Stimulated activated CD4-positive, alpha-beta T cell treated with anti-CD3 and anti-CD28 coated beads, Interleukin-15, amount 100 ng/mL, for 1 hour (primary cell): ENCODE data around the gene TTC16.
"Not testable (repeated sequence)": the region's sequence is repeated elsewhere in the genome, so short reads cannot be mapped to it uniquely, and the experiment has no call there.

Experiments used
- DNase-seq, 2 donors: peaks; one replicate each; pipeline ENCODE4 v3.0.0-alpha.2; 2020; ENCODE audit warnings: low read depth in 1 of 2, low spot score in 1 of 2

Gene TTC16

DNA sequence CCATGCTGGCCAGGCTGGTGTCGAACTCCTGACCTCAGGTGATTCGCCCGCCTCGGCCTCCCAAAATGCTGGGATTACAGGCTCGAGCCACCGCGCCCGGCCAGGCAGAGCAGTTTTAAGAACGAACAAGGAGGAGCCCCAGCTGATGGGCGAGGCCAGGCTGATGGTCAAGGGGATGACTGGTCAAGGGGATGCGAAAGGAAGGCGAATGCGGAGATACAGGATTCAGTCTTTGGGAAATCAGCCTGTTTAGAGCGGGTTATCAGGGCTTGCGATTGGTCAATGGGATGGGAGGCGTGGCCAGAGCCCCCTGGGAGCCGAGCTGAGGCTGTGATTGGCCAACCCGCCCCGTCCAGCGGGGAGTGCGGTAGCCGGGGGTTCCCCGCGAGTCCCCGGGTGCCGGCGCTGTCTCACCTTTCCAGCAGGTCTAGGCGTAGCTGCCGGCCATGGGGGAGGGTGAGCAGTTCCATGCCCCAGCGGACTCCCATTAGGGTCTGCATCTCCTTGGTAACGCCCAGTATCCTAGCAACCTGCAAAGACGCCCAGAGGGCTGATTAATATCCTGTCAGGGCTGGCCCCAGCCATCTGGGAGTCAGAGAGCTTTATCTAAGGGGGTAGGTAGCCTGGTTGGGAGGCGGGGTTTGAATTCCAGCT, 26.7 kb downstream of the TTC16 start:
- DNase-seq: no peak

DNA sequence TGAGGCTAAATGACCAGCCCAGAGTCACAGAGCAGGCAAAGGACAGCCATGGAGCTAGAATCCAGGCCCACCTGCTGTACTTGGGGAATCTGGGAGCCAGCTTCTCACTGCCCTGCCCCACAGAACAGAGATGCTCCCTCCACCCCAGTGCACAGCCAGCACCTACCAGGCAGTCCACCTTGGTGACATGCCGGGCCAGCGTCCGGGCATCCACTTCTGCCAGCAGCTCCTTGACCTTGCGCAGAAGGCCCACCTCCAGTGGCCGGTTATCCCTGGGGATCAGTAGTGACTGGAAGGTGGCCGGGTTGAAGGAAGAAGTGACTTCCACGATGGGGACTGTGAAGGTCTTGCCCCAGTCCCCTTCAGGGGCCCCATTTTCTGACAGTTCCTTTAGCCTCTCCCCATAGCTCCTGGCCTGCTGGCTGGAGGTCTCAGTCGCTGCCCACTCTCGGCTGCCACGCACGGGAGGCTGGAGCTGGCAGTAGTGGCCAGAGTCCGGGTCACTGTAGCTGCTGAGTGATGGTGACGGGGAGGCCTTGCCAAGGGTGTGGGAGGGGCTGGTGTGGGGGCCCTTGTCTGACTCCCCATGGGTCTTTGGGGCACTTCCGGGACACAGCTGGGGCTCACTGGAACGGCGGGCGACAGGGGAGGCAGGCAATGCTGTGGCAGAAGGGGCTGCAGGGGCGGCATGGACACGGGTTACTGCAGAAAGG, 28.7 kb downstream of the TTC16 start:
- no peak for DNase-seq

DNA sequence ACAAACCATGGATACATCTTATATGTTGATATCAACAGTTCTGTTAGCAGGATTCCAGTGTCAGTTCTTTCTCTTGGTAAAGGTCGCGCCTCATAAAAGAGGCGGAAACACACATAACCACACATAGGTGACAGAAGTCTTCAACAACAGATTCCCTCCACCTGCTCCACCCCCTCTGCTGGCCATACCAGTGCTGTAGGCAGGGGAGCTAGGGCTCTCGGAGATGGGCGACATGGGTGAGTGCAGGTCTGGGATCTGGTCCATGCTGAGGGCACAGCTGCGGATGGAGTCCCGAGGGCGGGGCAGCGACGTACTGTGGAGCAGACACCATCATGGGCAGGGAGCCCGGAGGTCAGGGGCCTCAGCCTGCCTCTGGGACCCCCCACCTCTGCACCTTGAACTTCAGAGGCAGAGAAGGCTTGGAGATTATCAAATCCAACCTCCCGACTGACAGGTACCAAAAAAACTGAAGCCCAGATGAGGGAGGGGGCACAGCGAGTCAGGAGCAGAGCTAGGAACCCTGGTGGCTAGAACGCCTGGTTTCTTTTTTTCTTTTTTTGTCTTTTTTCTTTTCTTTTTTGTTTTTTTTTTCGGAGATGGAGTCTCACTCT, 31.2 kb downstream of the TTC16 start:
- DNase-seq: no peak

DNA sequence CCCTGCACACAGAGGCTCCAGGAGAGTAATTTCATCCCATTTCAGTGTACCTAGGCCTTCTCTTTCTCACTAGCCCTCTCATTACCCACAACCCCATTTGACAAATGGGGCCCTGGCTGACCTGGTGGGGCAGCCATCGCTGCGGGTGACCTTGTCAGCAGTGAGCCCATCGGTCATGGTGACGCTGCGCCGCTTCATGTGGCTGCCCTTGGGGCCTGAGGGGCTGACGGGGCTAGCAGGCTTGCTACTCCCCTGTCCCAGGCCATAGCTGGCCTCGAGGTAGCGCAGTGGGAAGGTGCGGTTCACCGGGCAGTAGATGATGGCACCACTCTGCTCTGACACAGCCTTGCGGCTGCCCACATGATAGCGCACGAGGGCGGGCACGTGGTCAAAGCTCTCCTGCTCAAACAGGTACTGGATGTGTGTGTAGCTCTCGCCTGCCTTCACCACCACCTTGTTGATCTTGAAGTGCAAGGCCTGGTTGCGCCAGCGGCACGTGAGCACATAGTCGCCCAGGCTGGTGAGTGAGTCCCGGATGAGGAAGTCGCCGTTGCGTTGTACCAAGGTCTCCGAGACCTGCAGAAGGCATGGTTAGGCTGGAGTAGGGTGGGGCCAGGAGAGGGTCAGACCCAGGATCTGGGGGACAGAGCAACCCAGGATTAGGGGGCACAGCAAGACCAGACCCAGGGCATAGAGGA, 33.4 kb downstream of the TTC16 start:
- no peak for DNase-seq

DNA sequence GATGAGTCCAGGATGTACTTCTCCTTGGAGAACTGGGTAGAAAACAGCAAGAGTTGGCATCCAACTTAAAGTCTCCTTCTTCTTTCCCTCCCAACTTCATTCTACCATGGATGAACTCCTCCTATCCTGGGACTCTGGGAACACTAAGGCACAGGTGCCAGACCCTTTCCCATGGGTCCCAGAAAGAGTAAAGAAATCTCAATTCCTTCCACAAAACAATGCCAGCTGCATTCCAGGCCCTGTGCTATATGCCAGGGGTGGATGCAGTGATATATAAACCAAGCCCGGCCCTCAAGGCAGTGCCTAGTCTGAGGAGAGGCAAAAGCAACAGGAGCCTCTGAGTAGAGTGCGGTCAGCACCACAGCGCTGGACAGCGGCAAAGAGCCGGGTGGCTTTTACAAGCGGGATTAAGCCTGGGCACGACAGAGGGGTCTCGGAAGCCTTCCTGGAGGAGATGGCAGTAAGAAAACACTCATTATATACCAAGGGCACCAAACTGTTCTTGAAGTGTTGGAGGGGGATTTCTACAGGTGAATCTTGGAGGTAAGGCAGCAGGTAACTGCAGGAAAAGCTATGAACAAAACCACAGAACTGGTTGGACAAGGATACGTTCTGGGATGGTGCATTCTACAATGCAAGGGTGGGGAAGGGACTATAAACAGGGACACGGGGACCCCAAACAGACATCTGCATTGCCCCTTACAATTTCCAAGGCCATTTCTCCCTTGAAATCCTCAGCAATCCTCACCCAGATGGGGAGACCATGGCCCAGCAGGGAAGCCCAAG, 35.6 kb downstream of the TTC16 start:
- no peak for DNase-seq

DNA sequence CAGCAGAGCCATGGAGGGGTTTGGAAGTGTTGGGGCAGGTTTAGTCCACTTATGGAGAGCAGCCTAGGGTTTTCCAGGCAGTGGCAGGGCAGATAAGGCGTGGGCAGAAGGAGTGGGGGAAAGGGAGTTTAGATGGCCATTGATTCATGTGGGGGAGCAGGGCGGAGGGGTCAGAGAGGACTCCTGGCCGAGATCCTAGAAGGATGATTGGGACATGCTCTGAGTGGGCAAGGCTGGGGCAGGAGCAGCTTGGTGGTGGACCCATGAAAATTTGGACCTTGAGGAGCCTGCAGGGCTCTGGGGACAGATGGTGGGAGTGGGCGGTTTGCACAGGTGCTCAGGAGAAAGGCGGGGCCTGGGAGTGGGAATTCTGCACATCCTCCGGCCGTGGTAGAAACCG, 37.3 kb downstream of the TTC16 start:
- no peak for DNase-seq

DNA sequence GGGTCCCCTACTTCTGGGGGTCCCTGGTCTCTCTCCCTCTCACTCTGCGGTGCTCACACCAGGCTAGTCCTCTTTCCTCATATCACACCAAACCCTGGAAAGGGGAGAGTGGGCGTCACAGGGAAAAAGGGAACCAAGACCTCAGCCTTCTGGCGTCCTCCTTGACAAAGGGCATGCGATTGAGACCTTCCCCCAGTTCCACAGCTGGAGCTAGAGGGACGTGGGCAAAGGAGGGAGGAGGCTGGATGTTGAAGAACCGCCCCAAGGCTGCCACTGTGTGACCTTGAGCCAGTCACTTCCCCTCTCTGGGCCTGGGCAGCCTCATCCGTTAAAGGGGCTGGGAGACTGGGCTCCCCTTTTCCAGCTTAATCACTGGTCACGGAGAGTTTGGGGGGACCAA, 37.7 kb downstream of the TTC16 start:
- DNase-seq: no peak

DNA sequence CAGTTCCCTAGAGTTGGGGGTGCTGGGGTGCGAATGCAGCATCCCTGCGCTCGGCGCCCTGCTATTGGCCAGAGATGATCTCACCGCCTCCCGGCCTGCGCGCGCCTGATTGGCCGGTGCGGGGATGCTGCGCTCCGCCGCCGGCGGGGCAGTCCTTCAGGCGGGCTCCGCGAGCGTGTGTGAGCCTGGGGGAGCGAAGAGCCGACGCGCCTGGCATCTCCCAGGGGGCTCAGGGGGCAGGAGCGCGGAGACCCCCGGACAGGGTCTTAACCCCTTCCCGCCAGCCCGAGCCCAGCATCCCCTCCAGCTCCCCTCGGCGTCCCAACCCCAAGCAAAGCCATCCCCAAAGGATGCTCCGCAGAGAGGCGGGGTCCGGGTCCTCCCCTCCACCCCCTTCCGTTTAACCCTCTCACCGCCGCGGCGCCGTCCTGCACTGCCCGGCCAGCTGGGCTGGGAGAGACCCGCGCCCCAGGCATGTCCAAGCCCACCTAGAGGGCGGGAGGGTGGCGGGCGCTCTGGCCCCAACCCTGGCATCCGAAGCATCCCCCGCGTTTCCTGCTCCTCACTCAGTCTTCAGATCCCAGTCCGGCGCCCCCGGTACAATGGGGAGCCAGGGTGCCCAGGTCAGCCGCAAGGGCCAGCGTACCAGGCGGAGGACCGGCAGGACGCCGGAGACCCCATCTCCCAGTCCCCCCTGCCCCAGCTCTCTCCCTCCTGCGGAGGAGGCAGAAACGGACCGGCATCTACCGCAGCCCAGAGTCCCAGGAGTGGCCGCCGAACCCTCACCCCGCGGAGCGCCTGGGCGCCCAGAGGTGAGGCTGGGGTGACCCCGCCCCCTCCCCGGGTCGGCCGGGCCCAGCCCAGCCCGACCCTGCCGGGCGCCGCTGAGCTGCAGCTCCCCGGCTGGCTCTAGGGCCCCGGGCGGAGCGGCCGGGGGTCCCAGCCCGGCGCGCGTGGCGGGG, 38.5 kb downstream of the TTC16 start:
- DNase-seq: no peak

DNA sequence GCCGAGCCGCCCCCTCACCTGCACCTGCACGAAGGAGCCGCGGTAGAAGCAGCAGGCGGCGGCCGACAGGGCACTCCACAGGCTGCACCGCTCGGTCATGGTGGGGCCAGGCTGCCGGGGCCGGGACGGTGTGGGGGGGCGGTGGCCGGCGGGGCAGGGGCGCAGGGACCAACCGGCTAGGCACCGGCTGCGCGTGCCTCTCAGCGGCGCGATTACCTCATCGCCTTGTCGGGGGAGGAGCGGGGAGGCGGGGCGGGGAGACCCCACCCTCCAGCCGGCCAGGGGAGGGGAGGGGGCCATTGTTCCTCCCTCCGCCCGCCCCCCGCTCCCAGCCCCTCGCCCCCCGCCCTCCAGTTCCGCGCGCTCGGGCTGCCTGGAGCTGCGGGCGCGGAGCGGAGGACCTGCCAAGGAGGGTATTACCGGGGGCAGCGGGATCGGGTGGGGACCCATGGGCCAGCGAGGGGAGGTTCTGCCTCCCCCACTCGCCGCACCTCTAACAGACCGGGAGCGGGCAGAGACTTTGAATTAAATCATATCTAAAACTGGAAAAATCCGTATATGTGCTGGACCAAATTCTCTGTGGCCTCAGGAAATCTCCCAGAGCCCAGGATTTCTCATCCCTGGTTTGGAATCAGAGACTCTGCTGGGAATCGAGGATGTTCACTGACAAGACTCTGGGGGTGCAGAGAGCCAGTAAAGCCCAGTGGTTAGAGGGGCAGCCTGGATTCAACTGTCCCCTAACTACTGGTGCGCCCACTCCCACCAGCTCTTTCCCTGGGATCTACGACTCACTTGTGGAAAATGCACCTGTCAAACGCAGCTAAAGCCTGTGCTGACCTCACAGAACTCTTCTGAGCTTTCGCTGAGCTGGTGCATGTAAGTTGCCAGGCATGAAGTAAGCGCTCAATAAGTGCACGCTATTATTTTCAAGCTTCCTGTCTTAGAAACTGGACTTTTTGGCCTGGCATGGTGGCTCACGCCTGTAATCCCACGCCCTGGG, 39.5 kb downstream of the TTC16 start:
- no peak for DNase-seq

DNA sequence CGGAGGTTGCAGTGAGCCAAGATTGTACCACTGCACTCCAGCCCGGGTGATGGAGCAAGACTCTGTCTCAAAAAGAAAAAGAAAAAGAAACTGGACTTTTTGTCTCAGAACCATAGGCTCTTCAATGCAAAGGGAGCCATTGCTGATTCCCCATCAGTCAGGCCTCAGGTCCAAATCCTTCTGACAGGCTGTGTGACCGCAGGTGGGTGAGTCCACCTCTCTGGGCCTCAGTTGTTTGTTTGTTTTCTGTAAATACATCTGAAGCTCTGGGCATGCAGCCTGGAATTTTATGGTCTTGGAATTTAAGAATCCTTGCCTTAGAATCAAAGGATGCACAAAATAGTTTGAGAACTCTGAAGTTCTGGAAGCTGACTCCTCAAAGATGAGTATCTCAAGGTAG, 40.4 kb downstream of the TTC16 start:
- no peak for DNase-seq

DNA sequence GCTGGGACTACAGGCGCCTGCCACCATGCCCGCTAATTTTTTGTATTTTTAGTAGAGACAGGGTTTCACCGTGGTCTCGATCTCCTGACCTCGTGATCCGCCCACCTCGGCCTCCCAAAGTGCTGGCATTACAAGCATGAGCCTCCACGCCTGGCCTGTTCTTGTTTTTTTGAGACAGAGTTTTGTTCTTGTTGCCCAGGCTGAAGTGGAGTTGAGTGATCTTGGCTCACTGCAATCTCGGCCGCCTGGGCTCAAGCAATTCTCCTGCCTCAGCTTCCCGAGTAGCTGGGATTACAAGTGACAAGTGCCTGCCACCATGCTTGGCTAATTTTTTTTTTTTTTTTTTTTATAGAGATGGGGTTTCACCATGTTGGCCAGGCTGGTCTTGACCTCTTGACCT, 40.9 kb downstream of the TTC16 start:
- not testable (repeated sequence) for DNase-seq

DNA sequence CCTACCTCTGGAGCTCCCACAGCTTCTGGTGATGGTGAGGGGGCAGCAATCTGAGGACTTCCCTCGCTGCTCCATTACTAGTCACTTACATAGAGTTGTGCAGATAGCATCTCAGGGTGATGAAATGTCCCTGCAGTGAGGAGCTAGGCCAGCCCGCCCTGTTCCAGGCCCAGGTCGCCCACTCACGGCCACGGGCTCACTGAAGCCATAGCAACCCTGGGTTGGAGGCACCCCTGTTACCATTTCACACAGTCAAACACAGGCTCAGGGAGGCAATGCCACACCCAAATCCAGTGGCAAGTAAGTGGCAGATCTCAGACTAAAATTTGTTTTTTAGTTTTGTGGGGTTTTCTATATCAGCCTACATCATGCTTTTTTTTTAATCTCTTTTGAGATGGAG, 43.0 kb downstream of the TTC16 start:
- no peak for DNase-seq

DNA sequence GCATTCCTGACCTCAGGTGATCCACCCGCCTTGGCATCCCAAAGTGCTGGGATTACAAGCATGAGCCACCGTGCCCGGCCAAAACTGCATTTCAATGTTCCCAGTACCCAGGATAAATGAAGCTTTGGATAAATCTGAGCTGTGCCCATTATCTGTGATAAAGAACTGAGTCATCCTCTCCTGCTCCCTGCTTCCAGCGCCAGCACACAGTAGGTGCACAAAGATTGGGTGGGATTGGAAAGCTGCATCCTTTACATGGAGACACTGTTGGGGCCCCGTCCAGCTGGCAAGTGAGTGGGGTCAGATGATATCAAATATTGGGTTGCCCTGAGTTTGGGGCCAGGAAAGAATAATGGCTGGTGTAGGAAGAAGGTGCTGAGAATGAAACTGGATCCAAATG, 45.2 kb downstream of the TTC16 start:
- no peak for DNase-seq

DNA sequence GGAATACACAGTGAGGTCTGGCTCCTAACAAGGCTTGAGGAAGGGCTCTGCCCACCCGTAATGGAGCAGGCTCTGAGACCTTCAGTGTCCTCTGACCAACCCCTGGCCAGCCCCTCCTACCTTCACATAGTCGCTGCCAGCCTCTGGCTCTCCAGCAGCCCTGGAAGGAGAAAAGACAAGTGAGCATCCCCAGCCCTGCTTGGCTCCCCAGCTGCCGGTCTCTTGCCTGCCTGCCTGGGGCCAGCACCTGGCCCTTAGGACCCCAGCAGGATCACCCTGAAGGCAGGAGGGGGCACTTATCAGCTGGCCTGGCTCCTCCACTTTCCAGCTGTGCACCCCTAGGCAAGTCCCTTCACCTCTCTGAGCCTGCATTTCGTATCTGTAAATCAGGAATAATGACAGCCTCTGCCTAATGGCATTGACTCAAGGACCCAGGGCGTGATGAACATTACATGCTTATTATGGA, 45.6 kb downstream of the TTC16 start:
- DNase-seq: no peak

DNA sequence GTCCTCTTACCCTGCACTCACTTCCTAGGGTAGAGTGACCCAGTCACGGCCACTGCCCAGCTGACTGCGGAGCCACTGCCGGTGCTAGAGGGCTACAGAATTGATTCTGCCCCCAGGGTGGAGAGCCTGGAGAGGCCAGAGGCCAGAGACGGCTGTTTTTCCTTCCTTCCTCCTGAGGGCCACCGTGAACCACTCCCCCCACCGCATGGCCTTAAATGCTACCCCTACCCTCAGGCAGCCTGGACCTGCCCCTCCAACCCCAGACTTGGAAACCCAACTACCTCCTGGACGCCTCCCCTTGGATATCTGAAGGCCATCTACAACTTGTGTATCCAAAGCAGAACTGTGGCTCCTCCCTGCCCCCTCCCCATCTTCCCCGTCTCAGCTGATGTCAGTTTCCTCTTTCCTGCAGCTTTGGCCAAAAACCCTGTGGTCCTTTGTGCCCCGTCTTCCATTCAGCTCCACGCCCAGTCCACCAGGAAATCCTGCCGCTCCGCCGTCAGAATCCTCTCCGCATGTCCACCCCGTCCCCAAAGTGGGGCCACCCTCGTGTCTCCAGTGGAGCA, 46.3 kb downstream of the TTC16 start:
- no peak for DNase-seq

DNA sequence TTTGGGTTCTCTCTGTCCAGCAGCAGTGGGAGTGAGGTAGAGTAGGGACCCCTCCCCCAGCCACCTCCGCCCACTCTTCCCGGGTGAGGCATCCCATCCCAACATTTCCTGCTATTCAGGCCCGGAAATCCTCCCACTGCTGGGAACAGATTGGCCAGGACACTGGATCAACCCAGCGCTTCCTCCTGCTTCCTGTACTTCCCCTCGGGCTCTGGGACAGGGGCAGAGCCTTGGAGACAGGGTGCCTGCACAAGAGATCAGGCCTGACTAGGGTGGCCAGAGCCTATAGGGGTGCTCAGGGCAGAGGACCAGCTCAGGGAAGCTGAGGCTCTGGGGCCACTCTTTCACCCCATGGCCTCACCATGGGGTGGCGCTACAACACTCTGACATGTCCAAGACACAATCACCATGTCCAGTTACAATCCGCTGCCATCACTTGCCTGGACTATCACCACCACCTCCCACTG, 48.1 kb downstream of the TTC16 start:
- no peak for DNase-seq

DNA sequence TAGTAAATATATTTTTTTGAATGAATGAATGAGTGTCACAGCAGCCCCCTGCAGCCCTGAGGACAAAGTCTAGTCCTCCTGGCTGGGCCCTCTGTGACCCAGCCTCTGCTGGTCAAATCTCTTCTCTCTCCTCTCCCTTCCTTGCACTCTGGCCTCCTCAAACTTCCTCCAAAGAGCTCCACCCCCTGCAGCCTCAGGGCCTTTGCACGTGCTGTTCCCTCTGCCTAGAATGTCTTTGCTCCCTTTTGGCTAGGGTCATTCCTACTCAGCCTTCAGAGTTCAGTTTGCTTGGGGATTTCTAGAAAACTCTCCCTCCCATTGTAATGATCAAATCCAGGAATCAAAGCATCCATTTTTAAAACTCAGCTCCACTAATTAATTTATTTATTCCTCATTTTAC, 49.5 kb downstream of the TTC16 start:
- no peak for DNase-seq

DNA sequence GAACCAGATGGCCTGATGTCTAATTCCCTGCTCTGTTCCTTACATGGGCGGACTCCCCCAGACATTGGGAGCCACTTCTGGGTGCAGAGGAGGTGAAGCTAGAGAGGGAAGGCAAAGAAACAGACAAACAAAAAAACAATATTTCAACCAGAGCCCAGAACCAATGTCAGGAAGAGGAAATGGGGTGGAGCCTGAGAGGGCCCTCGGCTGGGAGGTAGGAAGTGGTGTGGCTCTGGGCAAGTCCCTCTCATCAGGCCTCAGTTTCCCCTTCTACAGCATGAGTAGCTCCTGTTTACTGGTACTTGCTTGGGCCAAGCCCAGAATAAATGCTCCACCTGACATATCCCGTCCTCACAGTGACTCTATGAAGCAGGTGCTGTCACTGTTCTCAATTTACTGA, 51.5 kb downstream of the TTC16 start:
- DNase-seq: no peak
